Activated CD8-positive, alpha-beta memory T cell treated with anti-CD3 and anti-CD28 coated beads for 36 hours (primary cell): Measurements from ENCODE around the gene PTPRCAP. TPM values are rescaled to one million over a fixed set of nuclear protein-coding genes. Genes with fewer than 3 reads are reported as not detected.

Experiments
- CTCF ChIA-PET: fragments of 350-600 bp; sonication (Branson Sonifier 250); formaldehyde crosslinking; loops from one replicate; lab custom pipeline; 2021; ENCODE audit warnings: antibody characterized with exemption; lab: Charles Lee
- POLR2A ChIA-PET: fragments of 350-600 bp; sonication (Branson Sonifier 250); formaldehyde crosslinking; loops from one replicate; lab custom pipeline; 2021; ENCODE audit warnings: antibody characterized with exemption; lab: Charles Lee
- total RNA-seq, 2 experiments: library from RNA; stranded (reverse); gene quantifications; one replicate each; pipeline ENCODE4 v1.2.3, GENCODE V29; 2021

The PTPRCAP gene
- total RNA-seq, 2 experiments from 2014 or later = 147 to 151 TPM

DNA sequence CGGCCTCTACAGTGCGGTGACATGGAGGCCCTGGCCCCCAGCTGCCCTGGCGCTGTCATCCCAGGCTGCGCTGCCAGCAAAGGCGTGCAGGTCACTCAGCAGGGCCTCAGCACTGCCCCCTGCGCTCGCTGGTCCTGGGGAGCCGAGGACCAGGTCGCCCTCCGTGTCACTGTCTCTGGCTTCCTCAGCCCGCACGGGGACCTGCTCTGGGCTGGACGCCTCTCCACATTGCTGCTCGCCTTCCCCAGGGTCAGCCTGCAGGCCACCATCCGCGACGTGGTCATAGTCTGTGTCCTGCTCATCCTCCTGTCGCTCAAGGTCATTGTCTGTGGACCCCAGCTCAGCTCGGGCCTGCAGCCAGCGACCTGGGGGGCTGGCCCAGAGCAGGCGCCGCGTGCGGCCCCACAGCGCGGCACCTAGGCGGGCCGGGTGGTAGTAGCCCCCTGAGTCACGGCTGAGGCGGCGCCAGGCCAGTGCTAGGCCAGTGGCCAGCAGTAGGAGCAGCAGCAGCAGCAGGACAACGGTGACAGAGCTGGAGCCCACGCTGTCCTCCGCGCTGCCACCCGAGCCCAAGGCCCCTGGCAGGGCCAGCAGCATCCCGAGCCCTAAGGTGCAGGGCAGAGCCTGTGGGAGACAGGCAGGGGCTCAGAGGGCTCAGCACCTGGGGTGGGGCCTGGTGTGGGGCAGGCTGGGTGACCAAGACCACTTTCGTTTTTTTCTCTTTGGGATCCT is 1.6 kb downstream of the PTPRCAP start:
- POLR2A ChIA-PET = interaction anchor here (1.2 to 5.6 kb wide), 8 partner anchors 9 to 50 kb away, joined by 7 to 79 read pairs (median 20); partner anchors contain the start of genes AIP, PPP1CA and TBC1D10C
- CTCF ChIA-PET = interaction anchor here (0.8 to 3.0 kb wide), 7 partner anchors 7 to 70 kb away, joined by 3 to 16 read pairs (median 6); partner anchors contain the start of genes PITPNM1, PPP1CA, RPS6KB2 and TMEM134

- CTCF ChIA-PET = interaction anchor here (1.1 to 3.0 kb wide), 4 partner anchors 15 to 53 kb away, joined by 3 to 16 read pairs (median 4); partner anchors contain the start of gene PPP1CA
- POLR2A ChIA-PET = interaction anchor here (1.0 to 5.6 kb wide), 6 partner anchors 10 to 70 kb away, joined by 3 to 79 read pairs (median 17); partner anchors contain the start of genes AIP, PITPNM1 and TBC1D10C
Observed at GRCh38 chr11:67435031-67435726, 2.3 kb downstream of the PTPRCAP start.

DNA sequence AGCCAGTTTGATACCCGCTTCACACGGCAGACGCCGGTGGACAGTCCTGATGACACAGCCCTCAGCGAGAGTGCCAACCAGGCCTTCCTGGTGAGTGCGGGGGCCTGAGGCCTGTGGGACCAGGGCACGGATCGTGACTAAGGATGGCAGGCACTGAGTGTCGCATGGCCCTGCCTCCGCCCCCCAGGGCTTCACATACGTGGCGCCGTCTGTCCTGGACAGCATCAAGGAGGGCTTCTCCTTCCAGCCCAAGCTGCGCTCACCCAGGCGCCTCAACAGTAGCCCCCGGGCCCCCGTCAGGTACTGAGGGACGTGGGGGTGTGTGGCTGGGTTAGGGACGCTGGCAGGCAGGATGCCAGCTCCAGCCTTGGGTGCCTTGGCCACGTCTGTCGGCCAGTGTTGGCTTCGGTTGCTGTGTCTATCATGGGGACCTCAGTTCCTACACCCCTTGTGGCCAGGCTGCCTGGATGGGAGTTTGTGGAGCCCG is 3.0 kb downstream of the PTPRCAP start:
- ChIA-PET POLR2A (interaction anchor here (0.7 to 5.6 kb wide), 6 partner anchors 10 to 71 kb away, joined by 3 to 79 read pairs (median 3); partner anchors contain the start of genes AIP and PITPNM1), CTCF (interaction anchor here (0.6 to 1.7 kb wide), 5 partner anchors 14 to 71 kb away, joined by 3 to 5 read pairs (median 5); partner anchors contain the start of genes PITPNM1 and PPP1CA)

DNA sequence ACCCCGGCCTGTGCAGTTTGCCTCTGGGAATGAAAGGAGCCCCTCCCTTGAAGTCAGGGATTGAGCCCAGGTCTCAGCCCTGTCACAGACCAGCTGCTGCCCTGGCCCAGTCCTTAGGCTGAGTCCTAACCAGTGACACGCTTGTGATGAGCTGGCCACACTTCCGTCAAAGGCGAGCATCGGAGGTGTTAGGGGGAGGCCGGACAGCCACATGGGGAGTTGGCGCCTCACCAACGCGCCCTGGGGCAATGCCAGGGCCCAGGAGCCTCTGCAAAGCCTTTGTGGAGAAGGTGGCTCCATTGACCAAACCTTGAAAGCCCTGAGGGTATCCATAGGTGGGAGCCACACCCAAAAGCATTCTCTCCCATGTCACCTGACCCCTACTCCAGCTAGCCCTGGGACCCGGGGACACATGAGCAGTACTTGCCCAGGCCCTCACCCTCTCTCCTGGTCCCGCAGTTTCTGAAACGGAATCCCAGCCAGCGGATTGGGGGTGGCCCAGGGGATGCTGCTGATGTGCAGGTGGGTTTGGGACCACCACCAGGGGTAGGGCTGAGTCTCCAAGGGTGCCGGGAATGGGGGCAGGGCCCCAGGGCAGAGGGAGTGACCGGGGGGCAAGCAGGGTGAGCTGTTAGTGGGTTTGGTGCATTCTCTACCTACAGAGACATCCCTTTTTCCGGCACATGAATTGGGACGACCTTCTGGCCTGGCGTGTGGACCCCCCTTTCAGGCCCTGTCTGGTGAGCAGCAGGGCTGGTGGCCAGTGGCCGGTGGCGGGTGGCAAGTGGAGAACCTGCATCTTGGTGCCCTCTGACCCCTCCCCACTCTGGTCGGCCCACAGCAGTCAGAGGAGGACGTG is 3.7 kb downstream of the PTPRCAP start:
- CTCF ChIA-PET = interaction anchor here (0.6 to 1.7 kb wide), 7 partner anchors 8 to 72 kb away, joined by 3 to 5 read pairs (median 4); partner anchors contain the start of genes PITPNM1 and PPP1CA
- POLR2A ChIA-PET = interaction anchor here (0.6 to 5.6 kb wide), 10 partner anchors 11 to 72 kb away, joined by 3 to 79 read pairs (median 3); partner anchors contain the start of genes AIP and PITPNM1

- ChIA-PET CTCF (interaction anchor here (0.9 to 1.4 kb wide), 3 partner anchors 8 to 26 kb away, joined by 3 read pairs; no protein-coding TSS in a partner anchor), POLR2A (interaction anchor here (0.6 to 1.2 kb wide), 4 partner anchors 12 to 54 kb away, joined by 3 to 6 read pairs (median 3); no protein-coding TSS in a partner anchor)
Observed at GRCh38 chr11:67432655-67433349, 4.7 kb downstream of the PTPRCAP start.

DNA sequence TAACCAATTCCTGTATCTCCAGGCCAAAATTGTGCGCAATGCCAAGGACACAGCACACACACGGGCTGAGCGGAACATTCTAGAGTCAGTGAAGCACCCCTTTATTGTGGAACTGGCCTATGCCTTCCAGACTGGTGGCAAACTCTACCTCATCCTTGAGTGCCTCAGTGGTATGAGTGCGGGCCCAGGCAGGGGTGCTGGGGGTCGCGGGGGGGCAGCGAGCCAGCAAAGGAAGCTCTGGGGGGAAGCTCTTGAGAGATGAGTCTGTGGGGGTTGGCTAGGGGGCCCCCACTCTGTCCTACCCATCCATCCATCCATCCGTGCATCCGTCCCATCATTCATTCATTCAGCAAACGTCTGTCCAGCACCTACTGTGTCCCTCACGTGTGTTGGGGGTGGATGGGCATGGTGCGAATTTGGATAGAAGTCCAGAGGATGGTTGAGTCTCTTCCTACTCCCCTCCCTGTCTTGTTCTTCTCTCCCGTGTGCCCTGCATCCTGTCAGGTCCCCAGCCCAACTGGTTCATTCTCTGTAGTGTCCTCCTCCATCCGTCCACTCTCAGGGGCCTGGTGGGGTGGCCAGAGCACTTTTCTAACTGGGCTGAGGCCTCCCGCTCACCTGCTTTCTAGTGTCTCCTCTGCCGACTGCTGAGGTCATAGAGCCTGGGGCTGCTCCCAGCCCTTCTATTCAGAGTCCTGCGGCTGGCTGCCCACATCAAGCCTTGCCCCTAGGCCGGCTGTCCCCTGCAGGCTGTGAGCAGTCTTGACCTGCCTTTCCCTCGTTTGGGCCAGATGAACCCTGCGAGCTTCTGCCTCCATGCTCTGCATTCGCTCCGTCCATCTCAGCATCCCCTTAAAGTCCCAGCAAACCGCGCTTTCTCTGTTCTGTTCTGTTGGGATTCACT is 5.9 kb downstream of the PTPRCAP start:
- CTCF ChIA-PET = interaction anchor here (0.7 to 0.9 kb wide), 2 partner anchors 25 to 30 kb away, joined by 3 to 4 read pairs; partner anchors contain the start of gene PPP1CA
- POLR2A ChIA-PET = interaction anchor here (1.0 kb wide), 1 partner anchor 12 kb away, joined by 5 read pairs; no protein-coding TSS in a partner anchor

GRCh38 chr11:67429722-67430121 is 7.8 kb downstream of the PTPRCAP start:
- CTCF ChIA-PET = interaction anchor here (2.5 kb wide), 1 partner anchor 7 kb away, joined by 14 read pairs; the partner anchor contains the start of gene PTPRCAP
- POLR2A ChIA-PET = interaction anchor here (2.6 kb wide), 1 partner anchor 9 kb away, joined by 27 read pairs; the partner anchor contains the start of gene PTPRCAP

- POLR2A ChIA-PET = interaction anchor here (0.7 to 2.6 kb wide), 6 partner anchors 9 to 27 kb away, joined by 3 to 27 read pairs (median 8); partner anchors contain the start of genes PPP1CA, PTPRCAP and TBC1D10C
- CTCF ChIA-PET = interaction anchor here (2.5 kb wide), 1 partner anchor 8 kb away, joined by 14 read pairs; the partner anchor contains the start of gene PTPRCAP
Observed at GRCh38 chr11:67429038-67429668, 8.3 kb downstream of the PTPRCAP start.

GRCh38 chr11:67428052-67429001 is 9.2 kb downstream of the PTPRCAP start, which contains the start of gene RPS6KB2:
Gene RPS6KB2, plus strand, starts transcription at chr11:67428494. Its CDS starts 52 bp downstream, at chr11:67428546.
- ChIA-PET POLR2A (interaction anchor here (0.7 to 2.6 kb wide), 7 partner anchors 8 to 27 kb away, joined by 3 to 27 read pairs (median 5); partner anchors contain the start of genes PPP1CA, PTPRCAP and TBC1D10C), CTCF (interaction anchor here (1.0 to 2.5 kb wide), 2 partner anchors 9 to 27 kb away, joined by 3 to 14 read pairs; partner anchors contain the start of genes PPP1CA and PTPRCAP)

- CTCF ChIA-PET = interaction anchor here (1.0 to 2.5 kb wide), 2 partner anchors 10 to 26 kb away, joined by 3 to 14 read pairs; partner anchors contain the start of genes PPP1CA and PTPRCAP
- POLR2A ChIA-PET = interaction anchor here (1.0 to 2.6 kb wide), 3 partner anchors 11 to 23 kb away, joined by 3 to 27 read pairs (median 12); partner anchors contain the start of genes PTPRCAP and TBC1D10C
Observed at GRCh38 chr11:67427364-67427859, 10.1 kb downstream of the PTPRCAP start.

DNA sequence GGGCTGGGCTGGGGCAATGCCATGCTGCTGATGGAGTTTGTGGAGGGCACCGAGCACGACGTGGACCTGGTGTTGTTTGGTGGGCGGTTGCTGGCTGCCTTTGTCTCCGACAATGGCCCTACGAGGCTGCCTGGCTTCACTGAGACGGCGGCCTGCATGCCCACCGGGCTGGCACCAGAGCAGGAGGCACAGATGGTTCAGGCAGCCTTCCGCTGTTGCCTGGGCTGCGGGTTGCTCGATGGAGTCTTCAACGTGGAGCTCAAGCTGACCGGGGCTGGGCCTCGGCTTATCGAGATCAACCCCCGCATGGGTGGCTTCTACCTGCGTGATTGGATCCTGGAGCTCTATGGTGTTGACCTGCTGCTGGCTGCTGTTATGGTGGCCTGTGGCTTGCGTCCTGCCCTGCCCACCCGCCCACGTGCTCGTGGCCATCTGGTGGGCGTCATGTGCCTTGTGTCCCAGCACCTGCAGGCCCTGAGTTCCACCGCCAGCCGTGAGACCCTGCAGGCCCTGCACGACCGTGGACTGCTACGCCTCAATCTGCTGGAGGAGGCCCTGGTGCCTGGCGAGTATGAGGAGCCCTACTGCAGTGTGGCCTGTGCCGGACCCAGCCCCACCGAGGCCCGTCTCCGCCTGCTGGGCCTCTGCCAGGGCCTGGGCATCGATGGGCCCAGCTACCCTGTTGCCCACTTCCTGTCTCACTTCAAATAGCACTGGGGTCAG is 13.4 kb downstream of the PTPRCAP start:
- POLR2A ChIA-PET = no interaction called here

DNA sequence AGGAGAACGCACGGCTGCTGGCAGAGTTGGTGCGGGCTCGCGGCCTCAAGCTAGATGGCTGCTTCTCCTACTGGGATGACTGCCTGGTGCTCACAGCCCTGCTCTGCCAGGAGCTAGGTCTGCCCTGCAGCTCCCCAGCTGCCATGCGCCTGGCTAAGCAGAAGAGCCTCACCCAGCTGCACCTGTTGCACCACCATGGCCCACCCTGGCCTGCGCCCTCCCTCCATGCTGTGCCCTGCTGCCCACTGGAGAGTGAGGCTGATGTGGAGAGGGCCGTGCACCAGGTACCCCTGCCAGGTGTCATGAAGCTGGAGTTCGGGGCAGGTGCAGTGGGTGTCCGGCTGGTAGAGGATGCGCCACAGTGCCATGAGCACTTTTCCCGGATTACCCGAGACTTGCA is 14.0 kb downstream of the PTPRCAP start:
- POLR2A ChIA-PET = no interaction called here
- CTCF ChIA-PET = no interaction called here

More for the DNA sequence above, 13.4 kb downstream of the PTPRCAP start:
- CTCF ChIA-PET = no interaction called here

DNA sequence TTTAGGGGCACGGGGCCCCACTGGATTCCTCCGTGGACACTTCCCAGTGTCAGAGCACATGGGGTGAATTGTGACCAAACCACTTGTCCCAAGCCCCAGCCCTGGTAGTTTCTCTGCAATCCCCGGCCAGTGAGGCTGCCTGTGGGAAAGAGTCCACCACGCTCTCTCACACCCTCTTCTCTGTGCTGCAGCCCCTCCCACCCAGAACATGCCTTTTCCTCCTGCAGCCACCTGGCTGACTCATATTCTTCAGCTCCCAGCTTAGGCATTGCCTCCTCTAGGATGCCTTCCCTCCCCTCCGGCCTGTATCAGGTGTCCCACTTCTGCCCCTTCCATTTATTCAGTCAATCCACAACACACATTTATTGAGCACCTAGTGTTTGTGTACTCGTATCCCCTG is 14.6 kb downstream of the PTPRCAP start:
- CTCF ChIA-PET = no interaction called here
- POLR2A ChIA-PET = no interaction called here
